IMR-90 (cell line): ENCODE data around the gene FNBP1. TPM values are rescaled to one million over a fixed set of nuclear protein-coding genes. Genes with fewer than 3 reads are reported as not detected.

Experiments
- ATAC-seq: fragments of 200-7000 bp; cut with Tn5 transposase; 2 replicates; pipeline ENCODE4 v1.9.1; 2020; ENCODE audit warnings: low read depth, mild to moderate bottlenecking, moderate library complexity
- BruUV-seq: library from RNA; stranded (reverse); fragments of 400-500 nt; replicated peaks from 2 replicates; lab custom pipeline; 2021; lab: Mats Ljungman, UMichigan
- CTCF ChIA-PET: fragments of 300-600 bp; formaldehyde crosslinking; extraction: SDS; loops from one replicate; lab custom pipeline; 2021; ENCODE audit warnings: antibody characterized with exemption; lab: Yijun Ruan, JAX
- POLR2A ChIA-PET: fragments of 300-600 bp; sonication (Branson Sonifier 250); formaldehyde crosslinking; loops from one replicate; lab custom pipeline; 2022; ENCODE audit warnings: antibody characterized with exemption; ENCODE audit not compliant: unreplicated experiment; lab: Charles Lee
- DNase-seq: peaks from one replicate; pipeline ENCODE4 v3.0.0; 2013
- H2AFZ ChIP-seq: replicated peaks from 2 replicates; pipeline ENCODE3; 2013; ENCODE audit warnings: low read length, mild to moderate bottlenecking; ENCODE audit not compliant: poor library complexity
- H2AK5ac ChIP-seq: 2 replicates; pipeline ENCODE4 v1.6.1; 2013; ENCODE audit warnings: low read depth, low read length, inconsistent platforms
- H2AK9ac ChIP-seq: replicated peaks from 2 replicates; pipeline ENCODE3; 2013; ENCODE audit warnings: mild to moderate bottlenecking, low read depth, low read length, moderate library complexity; ENCODE audit not compliant: poor library complexity
- H2BK120ac ChIP-seq: 2 replicates; pipeline ENCODE4 v1.6.1; 2013; ENCODE audit warnings: low read depth, low read length, inconsistent platforms
- H2BK15ac ChIP-seq: 3 replicates; pipeline ENCODE4 v1.6.1; 2013; ENCODE audit warnings: low read depth, low read length, inconsistent platforms
- H2BK20ac ChIP-seq: 2 replicates; pipeline ENCODE4 v1.6.1; 2013; ENCODE audit warnings: low read depth, mild to moderate bottlenecking, inconsistent platforms, low read length, moderate library complexity
- H2BK5ac ChIP-seq: 2 replicates; pipeline ENCODE4 v1.6.1; 2013; ENCODE audit warnings: mild to moderate bottlenecking, low read depth, low read length, inconsistent platforms; ENCODE audit not compliant: poor library complexity, severe bottlenecking
- H3K14ac ChIP-seq: replicated peaks from 2 replicates; pipeline ENCODE4 v1.6.1; 2013; ENCODE audit warnings: low read depth, low read length, inconsistent platforms
- H3K18ac ChIP-seq: 2 replicates; pipeline ENCODE4 v1.6.1; 2013; ENCODE audit warnings: low read depth, low read length, control low read depth
- H3K23ac ChIP-seq: 2 replicates; pipeline ENCODE4 v1.6.1; 2013; ENCODE audit warnings: low read depth, low read length, inconsistent platforms
- H3K27ac ChIP-seq: 2 replicates; pipeline ENCODE4 v1.5.1; 2013; ENCODE audit warnings: mild to moderate bottlenecking, control low read depth, low read length; ENCODE audit not compliant: insufficient read depth
- H3K27me3 ChIP-seq: 2 replicates; pipeline ENCODE4 v1.6.1; 2013; ENCODE audit warnings: low read length; ENCODE audit not compliant: control insufficient read depth, insufficient read depth
- H3K36me3 ChIP-seq: 2 replicates; pipeline ENCODE4 v1.6.1; 2013; ENCODE audit warnings: low read length, mixed read lengths; ENCODE audit not compliant: control insufficient read depth, insufficient read depth
- H3K4ac ChIP-seq: 2 replicates; pipeline ENCODE4 v1.6.1; 2013; ENCODE audit warnings: low read depth, low read length, inconsistent platforms
- H3K4me1 ChIP-seq: 2 replicates; pipeline ENCODE4 v1.6.1; 2013; ENCODE audit warnings: low read length, mixed read lengths; ENCODE audit not compliant: control insufficient read depth, insufficient read depth
- H3K4me2 ChIP-seq: 2 replicates; pipeline ENCODE4 v1.6.1; 2013; ENCODE audit warnings: low read depth, mild to moderate bottlenecking, control low read depth, low read length, moderate library complexity
- H3K4me3 ChIP-seq: 2 replicates; pipeline ENCODE4 v1.5.1; 2013; ENCODE audit warnings: low read depth, mild to moderate bottlenecking, control low read depth, low read length, moderate library complexity; ENCODE audit not compliant: insufficient read depth
- H3K56ac ChIP-seq: 2 replicates; pipeline ENCODE4 v1.6.1; 2013; ENCODE audit warnings: low read length, inconsistent platforms; ENCODE audit not compliant: insufficient read depth; ENCODE audit errors: extremely low read depth
- H3K79me1 ChIP-seq, 2 experiments: 2 replicates each; pipeline ENCODE4 v1.6.1; 2013; ENCODE audit warnings: low read length in 2 of 2, inconsistent platforms in 1 of 2, low read depth in 1 of 2
- H3K9ac ChIP-seq: 2 replicates; pipeline ENCODE4 v1.6.1; 2013; ENCODE audit warnings: low read depth, low read length, control low read depth
- H3K9me1 ChIP-seq: 2 replicates; pipeline ENCODE4 v1.6.1; 2013; ENCODE audit warnings: low read length, inconsistent platforms; ENCODE audit not compliant: insufficient read depth
- H3K9me3 ChIP-seq: 2 replicates; pipeline ENCODE4 v1.6.1; 2013; ENCODE audit warnings: low read length; ENCODE audit not compliant: control insufficient read depth, insufficient read depth
- H4K20me1 ChIP-seq: 2 replicates; pipeline ENCODE4 v1.6.1; 2013; ENCODE audit warnings: low read length, inconsistent platforms; ENCODE audit not compliant: insufficient read depth
- H4K5ac ChIP-seq: 2 replicates; pipeline ENCODE4 v1.6.1; 2013; ENCODE audit warnings: mild to moderate bottlenecking, low read depth, low read length, control low read depth
- H4K8ac ChIP-seq, 2 experiments: 2 replicates each; pipeline ENCODE4 v1.6.1; 2013; ENCODE audit warnings: low read depth in 2 of 2, low read length in 2 of 2, control low read depth in 1 of 2, inconsistent platforms in 1 of 2
- H4K91ac ChIP-seq: 2 replicates; pipeline ENCODE4 v1.6.1; 2013; ENCODE audit warnings: low read depth, low read length, inconsistent platforms; ENCODE audit not compliant: insufficient read depth
- BHLHE40 ChIP-seq: fragments of 150-350 bp; IDR thresholded peaks from 2 replicates; pipeline ENCODE4 v1.6.1; 2016; ENCODE audit warnings: mild to moderate bottlenecking, low read depth, low read length
- CTCF ChIP-seq: conservative IDR thresholded peaks from 2 replicates; pipeline ENCODE4 v1.5.1; 2012; ENCODE audit warnings: mild to moderate bottlenecking, low read depth, low read length, improper control_type of control experiment
- ELK1 ChIP-seq: fragments of 150-350 bp; IDR thresholded peaks from 2 replicates; pipeline ENCODE4 v1.6.1; 2016; ENCODE audit warnings: low read depth, mild to moderate bottlenecking, low read length, moderate library complexity, borderline replicate concordance
- FOS ChIP-seq: fragments of 150-350 bp; IDR thresholded peaks from 2 replicates; pipeline ENCODE4 v1.6.1; 2016; ENCODE audit warnings: low read depth, low read length
- MAFK ChIP-seq: IDR thresholded peaks from 2 replicates; pipeline ENCODE4 v1.6.1; 2012; ENCODE audit warnings: low read depth, low read length, improper control_type of control experiment
- MAZ ChIP-seq: IDR thresholded peaks from 2 replicates; pipeline ENCODE4 v1.6.1; 2012; ENCODE audit warnings: low read depth, mild to moderate bottlenecking, low read length, improper control_type of control experiment, moderate library complexity, borderline replicate concordance
- MXI1 ChIP-seq: IDR thresholded peaks from 2 replicates; pipeline ENCODE4 v1.6.1; 2012; ENCODE audit warnings: low read depth, mild to moderate bottlenecking, low read length, moderate library complexity, borderline replicate concordance
- NFE2L2 ChIP-seq: fragments of 150-350 bp; IDR thresholded peaks from 2 replicates; pipeline ENCODE4 v1.6.1; 2016; ENCODE audit warnings: low read depth, mild to moderate bottlenecking, low read length
- POLR2A ChIP-seq: IDR thresholded peaks from 2 replicates; pipeline ENCODE4 v1.6.1; 2012; ENCODE audit warnings: mild to moderate bottlenecking, low read depth, low read length
- RAD21 ChIP-seq: IDR thresholded peaks from 2 replicates; pipeline ENCODE4 v1.6.1; 2012; ENCODE audit warnings: low read length, improper control_type of control experiment
- RCOR1 ChIP-seq: IDR thresholded peaks from 2 replicates; pipeline ENCODE4 v1.6.1; 2012; ENCODE audit warnings: mild to moderate bottlenecking, low read length, improper control_type of control experiment; ENCODE audit not compliant: insufficient replicate concordance
- RFX5 ChIP-seq: IDR thresholded peaks from 2 replicates; pipeline ENCODE4 v1.8.0; 2012; ENCODE audit warnings: low read depth, mild to moderate bottlenecking, low read length, moderate library complexity
- SMC3 ChIP-seq: fragments of 150-350 bp; IDR thresholded peaks from 2 replicates; pipeline ENCODE4 v1.6.1; 2016; ENCODE audit warnings: low read depth, mild to moderate bottlenecking, antibody characterized with exemption, low read length, moderate library complexity
- USF2 ChIP-seq: fragments of 150-350 bp; IDR thresholded peaks from 2 replicates; pipeline ENCODE4 v1.6.1; 2017; ENCODE audit warnings: mild to moderate bottlenecking, antibody characterized with exemption, low read length, low read depth
- WGBS, 2 experiments: methylation state at CpG; one replicate each; pipeline versions ENCODE4 v1.1.5 to v1.1.7; 2013; ENCODE audit warnings: missing lambda C conversion rate in 2 of 2; ENCODE audit not compliant: insufficient read length in 1 of 2; ENCODE audit errors: extremely low coverage in 2 of 2; 5-methylcytosine and 5-hydroxymethylcytosine counted together
- dilution Hi-C: fragments of 300-500 bp; cut with HindIII; formaldehyde crosslinking; loops from one replicate; pipeline ENCODE4 v1.14.3; 2018; ENCODE audit warnings: low sequenced_read_pairs; ENCODE audit not compliant: unreplicated experiment
- in situ Hi-C: fragments of 300-500 bp; cut with MboI; formaldehyde crosslinking; loops from 3 replicates; pipeline ENCODE4 v1.14.3; 2019; ENCODE audit warnings: low sequenced_read_pairs, inconsistent platforms, mixed read lengths
- intact Hi-C: fragments of 100-400 bp; cut with micrococcal nuclease; formaldehyde crosslinking; loops from 2 replicates; pipeline ENCODE4 v1.10.0; 2022
- polyA plus RNA-seq, 3 experiments: library from polyadenylated mRNA; depleted of rRNA; stranded (reverse); fragments of >200 nt; gene quantifications; 2 replicates each; pipeline ENCODE4 v1.2.3, GENCODE V29; 2012; ENCODE audit warnings: low replicate concordance in 1 of 3
- total RNA-seq: library from RNA; depleted of rRNA; stranded (reverse); fragments of >200 nt; gene quantifications from 2 replicates; pipeline ENCODE4 v1.2.3, GENCODE V29; 2012

FNBP1 gene
- total and polyA plus RNA-seq, 2 of the 4 experiments (the other 2 are of a cell fraction): 10.3 to 15.4 TPM

GRCh38 chr9:129908906-129909305 is 134.1 kb downstream of the FNBP1 start:
- no peak overlapping the region for H4K91ac ChIP-seq
- dilution Hi-C loops (no loop called here), intact Hi-C loops (no loop called here), in situ Hi-C loops (no loop called here)
- H2AFZ ChIP-seq: no peak overlapping the region
- no peak overlapping the region for H3K4me3 ChIP-seq
- no TSS peak for BruUV-seq
- no peak overlapping the region for H3K18ac ChIP-seq
- H3K79me1 ChIP-seq: no peaks in the 10 kb centered on the region
- peaks cover 10% of the 10 kb centered on the region for H3K36me3 ChIP-seq
- no peak overlapping the region for H2AK9ac ChIP-seq
- H3K27me3 ChIP-seq: no peaks in the 10 kb centered on the region
- H2AK5ac ChIP-seq: no peak overlapping the region
- no peak overlapping the region for H3K14ac ChIP-seq
- no peak for ATAC-seq
- peak overlapping the region; percentile 37; the same call in 1 of the 2 replicates for H2BK20ac ChIP-seq
- no peak overlapping the region for H3K4me2 ChIP-seq
- no peaks in the 10 kb centered on the region for H4K20me1 ChIP-seq
- peaks cover 9% of the 10 kb centered on the region; the same call in 1 of the 2 replicates for H3K9me1 ChIP-seq
- TF ChIP-seq MAFK (no peak), FOS (no peak), NFE2L2 (no peak), SMC3 (no peak), RFX5 (no peak), USF2 (no peak), BHLHE40 (no peak), POLR2A (no peak), MXI1 (no peak), MAZ (no peak), CTCF (no peak), ELK1 (no peak), RCOR1 (no peak), RAD21 (no peak)
- POLR2A ChIA-PET: no interaction called here
- H4K5ac ChIP-seq: no peak overlapping the region
- no peak overlapping the region for H3K27ac ChIP-seq
- H3K4ac ChIP-seq: no peak overlapping the region
- no peak overlapping the region for H2BK120ac ChIP-seq
- WGBS, 2 experiments: no CpG with 5 or more reads among the region's 4 CpGs
- CTCF ChIA-PET: interaction anchor here (1.1 kb wide), 1 partner anchor 197 kb away, joined by 3 read pairs; no protein-coding TSS in a partner anchor
- no peak overlapping the region for H3K56ac ChIP-seq
- H3K9me3 ChIP-seq: no peaks in the 10 kb centered on the region
- no peak overlapping the region for H4K8ac ChIP-seq
- no peak overlapping the region for H3K9ac ChIP-seq
- H2BK15ac ChIP-seq: no peak overlapping the region
- no peak overlapping the region for H2BK5ac ChIP-seq
- H3K23ac ChIP-seq: no peak overlapping the region
- H3K4me1 ChIP-seq: peaks cover 4% of the 10 kb centered on the region
- no peak for DNase-seq
